ENCODE data around the gene TCF7. TPM values are rescaled to one million over a fixed set of nuclear protein-coding genes. Genes with fewer than 3 reads are reported as not detected.

The TCF7 gene
- total RNA-seq, 1 experiment from 2014 or later: 16.8 TPM

DNA sequence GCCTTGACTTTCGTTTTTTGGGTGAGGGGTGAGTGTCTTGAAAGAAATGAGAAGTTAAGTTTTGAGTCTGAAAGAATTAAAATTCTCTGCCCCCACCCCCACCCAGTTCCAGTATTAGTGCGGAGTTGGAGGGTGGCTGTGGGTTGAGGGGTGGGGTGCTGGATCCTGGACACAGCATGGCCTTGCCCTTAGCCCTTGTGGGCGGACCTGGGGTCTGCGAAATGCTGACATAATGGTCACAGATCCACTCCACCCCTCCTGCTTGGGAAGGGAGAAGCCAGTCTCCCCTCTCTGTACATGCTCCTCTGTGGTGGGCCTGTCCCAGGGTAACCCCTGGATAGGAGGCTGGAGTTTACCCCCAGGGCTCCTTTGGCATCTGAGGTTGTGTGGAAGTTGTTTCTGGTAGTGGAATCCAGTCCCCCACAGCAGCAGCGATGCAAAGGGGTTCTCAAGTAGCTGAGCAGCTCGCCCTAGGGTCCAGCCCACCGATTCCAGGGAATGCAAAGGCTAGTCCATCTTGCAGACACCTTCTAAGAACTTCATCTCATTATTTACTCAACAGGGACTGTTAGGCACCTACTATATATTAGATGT lies 42.8 kb upstream of the TCF7 start:
- H3K9me3 Mint-ChIP-seq (ENCODE audit: low read depth, unreplicated experiment): no peaks in the 10 kb centered on the region
- H3K4me3 Mint-ChIP-seq (ENCODE audit: low read depth, unreplicated experiment): peak overlapping the region; percentile 61
- no TSS peak for BruUV-seq (replicated peaks)
- TF ChIP-seq CTCF (IDR thresholded peaks at IDR 0.05; ENCODE audit: unreplicated experiment): no peak
- H3K27me3 Mint-ChIP-seq (ENCODE audit: unreplicated experiment): no peaks in the 10 kb centered on the region
- CTCF ChIA-PET: interaction anchor here (1.0 kb wide), 1 partner anchor 32 kb away, joined by 3 read pairs; no protein-coding TSS in a partner anchor
- no peaks in the 10 kb centered on the region for H3K4me1 Mint-ChIP-seq (ENCODE audit: low read depth, unreplicated experiment)
- no peak for DNase-seq
- H3K27ac Mint-ChIP-seq (ENCODE audit: unreplicated experiment): no peak overlapping the region
- peaks cover 9% of the 10 kb centered on the region for H3K36me3 Mint-ChIP-seq (ENCODE audit: insufficient read depth, unreplicated experiment)
- intact Hi-C loops (cut with micrococcal nuclease; ENCODE audit: unreplicated experiment): no loop called here

GRCh38 chr5:134072471-134073210 lies 41.8 kb upstream of the TCF7 start:
- intact Hi-C loops (cut with micrococcal nuclease; ENCODE audit: unreplicated experiment): no loop called here
- Mint-ChIP-seq H3K36me3 (ENCODE audit: insufficient read depth, unreplicated experiment) (peaks cover 9% of the 10 kb centered on the region), H3K4me3 (ENCODE audit: low read depth, unreplicated experiment) (no peak overlapping the region)

GRCh38 chr5:134073404-134073803 lies 41.1 kb upstream of the TCF7 start:
- H3K27ac Mint-ChIP-seq (ENCODE audit: unreplicated experiment): no peak overlapping the region
- peaks cover 9% of the 10 kb centered on the region for H3K36me3 Mint-ChIP-seq (ENCODE audit: insufficient read depth, unreplicated experiment)
- no peaks in the 10 kb centered on the region for H3K9me3 Mint-ChIP-seq (ENCODE audit: low read depth, unreplicated experiment)

More at GRCh38 chr5:134072471-134073210, 41.8 kb upstream of the TCF7 start:
- H3K9me3 Mint-ChIP-seq (ENCODE audit: low read depth, unreplicated experiment): no peaks in the 10 kb centered on the region
- no peaks in the 10 kb centered on the region for H3K4me1 Mint-ChIP-seq (ENCODE audit: low read depth, unreplicated experiment)
- BruUV-seq (replicated peaks): no TSS peak
- H3K27ac Mint-ChIP-seq (ENCODE audit: unreplicated experiment): no peak overlapping the region
- DNase-seq: no peak
- CTCF ChIA-PET: interaction anchor here (0.6 to 1.2 kb wide), 2 partner anchors 13 to 22 kb away, joined by 3 to 6 read pairs; no protein-coding TSS in a partner anchor
- TF ChIP-seq CTCF (IDR thresholded peaks at IDR 0.05; ENCODE audit: unreplicated experiment): no peak
- H3K27me3 Mint-ChIP-seq (ENCODE audit: unreplicated experiment): no peaks in the 10 kb centered on the region

DNA sequence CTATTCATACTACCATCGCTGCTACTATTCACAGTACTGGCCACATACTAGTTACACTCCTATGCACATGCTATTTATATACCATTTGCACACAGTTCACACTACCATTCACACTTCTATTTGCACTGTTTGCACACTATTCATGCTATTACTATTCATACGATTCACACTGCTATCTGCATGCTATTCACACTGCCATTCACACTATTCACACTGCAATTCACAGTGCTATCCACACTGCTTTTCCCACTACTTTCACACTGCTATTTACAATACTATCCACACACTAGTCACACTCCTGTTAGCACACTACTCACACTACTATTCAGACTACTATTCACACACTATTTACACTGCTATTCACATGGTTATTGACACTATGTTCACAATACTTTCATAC lies 39.4 kb upstream of the TCF7 start:
- BruUV-seq (replicated peaks): no TSS peak
- no peak for DNase-seq
- peaks cover 9% of the 10 kb centered on the region for H3K36me3 Mint-ChIP-seq (ENCODE audit: insufficient read depth, unreplicated experiment)
- no peak overlapping the region for H3K4me3 Mint-ChIP-seq (ENCODE audit: low read depth, unreplicated experiment)
- CTCF ChIA-PET: no interaction called here
- H3K4me1 Mint-ChIP-seq (ENCODE audit: low read depth, unreplicated experiment): no peaks in the 10 kb centered on the region
- intact Hi-C loops (cut with micrococcal nuclease; ENCODE audit: unreplicated experiment): no loop called here
- no peak overlapping the region for H3K27ac Mint-ChIP-seq (ENCODE audit: unreplicated experiment)
- no peaks in the 10 kb centered on the region for H3K9me3 Mint-ChIP-seq (ENCODE audit: low read depth, unreplicated experiment)
- no peaks in the 10 kb centered on the region for H3K27me3 Mint-ChIP-seq (ENCODE audit: unreplicated experiment)
- no peak for TF ChIP-seq CTCF (IDR thresholded peaks at IDR 0.05; ENCODE audit: unreplicated experiment)

More at GRCh38 chr5:134073404-134073803, 41.1 kb upstream of the TCF7 start:
- DNase-seq: no peak
- H3K4me3 Mint-ChIP-seq (ENCODE audit: low read depth, unreplicated experiment): no peak overlapping the region
- H3K4me1 Mint-ChIP-seq (ENCODE audit: low read depth, unreplicated experiment): no peaks in the 10 kb centered on the region
- BruUV-seq (replicated peaks): no TSS peak
- intact Hi-C loops (cut with micrococcal nuclease; ENCODE audit: unreplicated experiment): no loop called here
- H3K27me3 Mint-ChIP-seq (ENCODE audit: unreplicated experiment): no peaks in the 10 kb centered on the region
- CTCF ChIA-PET: interaction anchor here (1.2 kb wide), 1 partner anchor 22 kb away, joined by 3 read pairs; no protein-coding TSS in a partner anchor
- no peak for TF ChIP-seq CTCF (IDR thresholded peaks at IDR 0.05; ENCODE audit: unreplicated experiment)
